ENCODE results near the gene GREB1L. TPM values are rescaled to one million over a fixed set of nuclear protein-coding genes. Genes with fewer than 3 reads are reported as not detected.

Gene GREB1L
- total and polyA plus RNA-seq, 2 donors (not counting 3 experiments of a cell fraction or from before 2014, with no cell fraction given), result 0.22 to 0.41 TPM

DNA sequence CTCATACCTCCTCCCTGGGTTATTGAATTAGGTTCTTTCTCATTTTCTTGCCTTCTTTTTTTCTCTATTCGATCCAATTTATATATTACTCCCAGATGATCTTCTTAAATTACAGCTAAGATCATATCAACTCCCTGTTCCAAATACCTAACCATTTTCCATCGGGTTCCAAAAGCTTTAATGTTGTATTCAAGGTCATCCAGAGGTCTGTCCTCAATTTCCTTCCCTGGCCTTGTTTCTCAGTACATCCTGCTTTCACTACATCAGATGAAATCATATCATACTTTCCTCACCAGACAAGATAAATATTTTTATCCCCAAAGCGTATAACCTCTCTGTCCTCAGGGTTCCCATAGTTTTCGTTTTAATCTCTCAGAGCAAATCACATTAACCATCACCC is 36.3 kb upstream of the GREB1L start:
- Histone ChIP-seq H2AFZ (ENCODE audit: low read depth, low read length) (no peak overlapping the region), H3K9me1 (replicated peaks; ENCODE audit: control insufficient read depth, extremely low read depth, insufficient read depth, low read length) (no peaks in the 10 kb centered on the region), H3K27ac (ENCODE audit: insufficient read depth, low read depth, low read length) (no peak overlapping the region), H3K9ac (replicated peaks; ENCODE audit: extremely low read depth, insufficient read depth, low read length) (no peak overlapping the region), H3K4me3 (replicated peaks in 1 of 3; ENCODE audit: insufficient read depth in 1 of 3, low read depth in 1 of 3, low read length in 3 of 3) (no peak overlapping the region), H3K4me2 (ENCODE audit: insufficient read depth, low read length) (no peak overlapping the region), H3K36me3 (ENCODE audit: control insufficient read depth in 2 of 2, extremely low read depth in 1 of 2, insufficient read depth in 2 of 2, low read length in 2 of 2) (no peaks in the 10 kb centered on the region), H3K79me2 (ENCODE audit: control insufficient read depth, insufficient read depth, low read length) (no peaks in the 10 kb centered on the region), H3K27me3 (ENCODE audit: control insufficient read depth in 2 of 2, insufficient read depth in 2 of 2, low read length in 2 of 2) (no peaks in the 10 kb centered on the region), H4K20me1 (replicated peaks; ENCODE audit: control insufficient read depth, extremely low read depth, insufficient read depth, low read length) (no peaks in the 10 kb centered on the region), H3K9me3 (replicated peaks; ENCODE audit: control insufficient read depth, insufficient read depth, low read length) (no peaks in the 10 kb centered on the region), H3K4me1 (ENCODE audit: control insufficient read depth, extremely low read depth, insufficient read depth, low read length) (no peaks in the 10 kb centered on the region)
- TF ChIP-seq, protein P1, sequence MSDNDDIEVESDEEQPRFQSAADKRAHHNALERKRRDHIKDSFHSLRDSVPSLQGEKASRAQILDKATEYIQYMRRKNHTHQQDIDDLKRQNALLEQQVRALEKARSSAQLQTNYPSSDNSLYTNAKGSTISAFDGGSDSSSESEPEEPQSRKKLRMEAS (IDR thresholded peaks at IDR 0.05; ENCODE audit: insufficient read depth, insufficient read length), result no peak
- TF ChIP-seq MYC (IDR thresholded peaks at IDR 0.05; ENCODE audit: low read depth, low read length), result no peak
- no peak for TF ChIP-seq GATA2 (IDR thresholded peaks at IDR 0.05; ENCODE audit: insufficient read depth, insufficient read length, low read depth, low read length)
- TF ChIP-seq FOS (IDR thresholded peaks at IDR 0.05; ENCODE audit: borderline replicate concordance, insufficient read depth, low read length), result no peak
- TF ChIP-seq JUN (IDR thresholded peaks at IDR 0.05; ENCODE audit: borderline replicate concordance, insufficient read depth, insufficient read length, low read depth), result no peak
- TF ChIP-seq POLR2AphosphoS5 (IDR thresholded peaks at IDR 0.05; ENCODE audit: insufficient read depth, low read depth, low read length), result no peak
- TF ChIP-seq, protein P2, sequence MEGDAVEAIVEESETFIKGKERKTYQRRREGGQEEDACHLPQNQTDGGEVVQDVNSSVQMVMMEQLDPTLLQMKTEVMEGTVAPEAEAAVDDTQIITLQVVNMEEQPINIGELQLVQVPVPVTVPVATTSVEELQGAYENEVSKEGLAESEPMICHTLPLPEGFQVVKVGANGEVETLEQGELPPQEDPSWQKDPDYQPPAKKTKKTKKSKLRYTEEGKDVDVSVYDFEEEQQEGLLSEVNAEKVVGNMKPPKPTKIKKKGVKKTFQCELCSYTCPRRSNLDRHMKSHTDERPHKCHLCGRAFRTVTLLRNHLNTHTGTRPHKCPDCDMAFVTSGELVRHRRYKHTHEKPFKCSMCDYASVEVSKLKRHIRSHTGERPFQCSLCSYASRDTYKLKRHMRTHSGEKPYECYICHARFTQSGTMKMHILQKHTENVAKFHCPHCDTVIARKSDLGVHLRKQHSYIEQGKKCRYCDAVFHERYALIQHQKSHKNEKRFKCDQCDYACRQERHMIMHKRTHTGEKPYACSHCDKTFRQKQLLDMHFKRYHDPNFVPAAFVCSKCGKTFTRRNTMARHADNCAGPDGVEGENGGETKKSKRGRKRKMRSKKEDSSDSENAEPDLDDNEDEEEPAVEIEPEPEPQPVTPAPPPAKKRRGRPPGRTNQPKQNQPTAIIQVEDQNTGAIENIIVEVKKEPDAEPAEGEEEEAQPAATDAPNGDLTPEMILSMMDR (IDR thresholded peaks at IDR 0.05; ENCODE audit: extremely low read depth in 1 of 2, insufficient read depth in 1 of 2, low read depth in 1 of 2, low read length in 2 of 2), result no peak
- no peak for TF ChIP-seq EZH2 (IDR thresholded peaks at IDR 0.05; ENCODE audit: borderline replicate concordance, low read depth, low read length, severe bottlenecking)
- TF ChIP-seq POLR2A (IDR thresholded peaks at IDR 0.05; ENCODE audit: low read depth, low read length), result no peak
- dilution Hi-C loops (cut with MboI; ENCODE audit: extremely low pct_ligation_motif_present, low sequenced_read_pairs) (no loop called here), intact Hi-C loops (cut with micrococcal nuclease) (no loop called here)
- POLR2A ChIA-PET, result no interaction called here
- no peak for DNase-seq (ENCODE audit: low read depth, low spot score)
- no peak for FAIRE-seq
- BruUV-seq (replicated peaks), result no TSS peak
- CTCF ChIA-PET, result interaction anchor here (2.8 kb wide), 1 partner anchor 11 kb away, joined by 12 read pairs; no protein-coding TSS in a partner anchor
